ENCODE results near the gene ARVCF. TPM values are rescaled to one million over a fixed set of nuclear protein-coding genes. Genes with fewer than 3 reads are reported as not detected.

ARVCF gene
- total RNA-seq, 3 donors from 2014 or later (not counting 1 experiment from before 2014, with no cell fraction given), result 37.8 to 62.0 (median 38.7) TPM

- H3K9me3 Mint-ChIP-seq, result peaks cover 0 to 9% of the 10 kb centered on the region in 2 donors
- Histone ChIP-seq H3K4me1 (ENCODE audit: control insufficient read depth, insufficient read depth, low read length) (no peaks in the 10 kb centered on the region), H3K4me3 (ENCODE audit: low read length) (no peak overlapping the region), H3K9me3 (ENCODE audit: control insufficient read depth, insufficient read depth, low read length) (peaks cover 2% of the 10 kb centered on the region), H3K27me3 (ENCODE audit: control insufficient read depth, insufficient read depth, low read length) (no peaks in the 10 kb centered on the region), H3K36me3 (ENCODE audit: control insufficient read depth, insufficient read depth, low read length) (no peaks in the 10 kb centered on the region), H3K27ac (ENCODE audit: low read length) (no peak overlapping the region)
- no peak overlapping the region for H3K4me3 Mint-ChIP-seq
- intact Hi-C loops (cut with micrococcal nuclease), result no loop called here
- H3K36me3 Mint-ChIP-seq, result peaks cover 18% of the 10 kb centered on the region
- no peak overlapping the region for H3K27ac Mint-ChIP-seq
- no peak for DNase-seq
- TF ChIP-seq CTCF (IDR thresholded peaks at IDR 0.05), result no peak
- H3K27me3 Mint-ChIP-seq (ENCODE audit: low read depth in 2 of 2), result no peaks in the 10 kb centered on the region
- H3K4me1 Mint-ChIP-seq, result no peaks in the 10 kb centered on the region
- WGBS (ENCODE audit: insufficient coverage), result no CpG with 5 or more reads among the region's 1 CpG
- ATAC-seq, result no peak
Observed at GRCh38 chr22:20003304-20003703, 13.3 kb downstream of the ARVCF start.

GRCh38 chr22:20002636-20003035, 14.0 kb downstream of the ARVCF start:
- no peaks in the 10 kb centered on the region for H3K27me3 Mint-ChIP-seq (ENCODE audit: low read depth in 2 of 2)
- Histone ChIP-seq H3K9me3 (ENCODE audit: control insufficient read depth, insufficient read depth, low read length) (peaks cover 2% of the 10 kb centered on the region), H3K27ac (ENCODE audit: low read length) (no peak overlapping the region), H3K36me3 (ENCODE audit: control insufficient read depth, insufficient read depth, low read length) (no peaks in the 10 kb centered on the region), H3K27me3 (ENCODE audit: control insufficient read depth, insufficient read depth, low read length) (no peaks in the 10 kb centered on the region), H3K4me3 (ENCODE audit: low read length) (no peak overlapping the region), H3K4me1 (ENCODE audit: control insufficient read depth, insufficient read depth, low read length) (no peaks in the 10 kb centered on the region)
- no peaks in the 10 kb centered on the region for H3K4me1 Mint-ChIP-seq
- H3K27ac Mint-ChIP-seq, result no peak overlapping the region
- 90% methylated on average over 2 of the region's 2 CpGs for WGBS (ENCODE audit: insufficient coverage)
- H3K4me3 Mint-ChIP-seq, result no peak overlapping the region
- ATAC-seq (no peak), DNase-seq (no peak)
- no peak for TF ChIP-seq CTCF (IDR thresholded peaks at IDR 0.05)
- H3K36me3 Mint-ChIP-seq, result peaks cover 18% of the 10 kb centered on the region
- H3K9me3 Mint-ChIP-seq, result peaks cover 0 to 9% of the 10 kb centered on the region in 2 donors
- intact Hi-C loops (cut with micrococcal nuclease), result no loop called here

GRCh38 chr22:20002128-20002527, 14.5 kb downstream of the ARVCF start:
- Histone ChIP-seq H3K4me1 (ENCODE audit: control insufficient read depth, insufficient read depth, low read length) (no peaks in the 10 kb centered on the region), H3K36me3 (ENCODE audit: control insufficient read depth, insufficient read depth, low read length) (no peaks in the 10 kb centered on the region), H3K27ac (ENCODE audit: low read length) (no peak overlapping the region), H3K4me3 (ENCODE audit: low read length) (no peak overlapping the region), H3K9me3 (ENCODE audit: control insufficient read depth, insufficient read depth, low read length) (peaks cover 2% of the 10 kb centered on the region), H3K27me3 (ENCODE audit: control insufficient read depth, insufficient read depth, low read length) (no peaks in the 10 kb centered on the region)
- ATAC-seq (no peak), DNase-seq (no peak)
- Mint-ChIP-seq H3K36me3 (peaks cover 18% of the 10 kb centered on the region), H3K4me1 (no peaks in the 10 kb centered on the region), H3K4me3 (no peak overlapping the region), H3K9me3 (peaks cover 0 to 9% of the 10 kb centered on the region in 2 donors), H3K27ac (no peak overlapping the region), H3K27me3 (ENCODE audit: low read depth in 2 of 2) (no peaks in the 10 kb centered on the region)
- intact Hi-C loops (cut with micrococcal nuclease), result no loop called here
- no peak for TF ChIP-seq CTCF (IDR thresholded peaks at IDR 0.05)
- WGBS (ENCODE audit: insufficient coverage), result 97% methylated on average over 7 of the region's 9 CpGs

GRCh38 chr22:20001082-20001638, 15.5 kb downstream of the ARVCF start:
- H3K27me3 ChIP-seq (ENCODE audit: control insufficient read depth, insufficient read depth, low read length), result no peaks in the 10 kb centered on the region
- H3K27ac ChIP-seq (ENCODE audit: low read length), result no peak overlapping the region
- WGBS (ENCODE audit: insufficient coverage), result 50% methylated on average over 9 of the region's 11 CpGs
- no peak for DNase-seq
- H3K36me3 ChIP-seq (ENCODE audit: control insufficient read depth, insufficient read depth, low read length), result no peaks in the 10 kb centered on the region
- Mint-ChIP-seq H3K4me1 (no peaks in the 10 kb centered on the region), H3K27ac (no peak overlapping the region), H3K36me3 (peaks cover 18% of the 10 kb centered on the region), H3K27me3 (ENCODE audit: low read depth in 2 of 2) (no peaks in the 10 kb centered on the region), H3K4me3 (no peak overlapping the region), H3K9me3 (peaks cover 0 to 9% of the 10 kb centered on the region in 2 donors)
- H3K9me3 ChIP-seq (ENCODE audit: control insufficient read depth, insufficient read depth, low read length), result peaks cover 2% of the 10 kb centered on the region
- intact Hi-C loops (cut with micrococcal nuclease), result no loop called here
- no peaks in the 10 kb centered on the region for H3K4me1 ChIP-seq (ENCODE audit: control insufficient read depth, insufficient read depth, low read length)
- ATAC-seq, result no peak
- no peak overlapping the region for H3K4me3 ChIP-seq (ENCODE audit: low read length)
- TF ChIP-seq CTCF (IDR thresholded peaks at IDR 0.05), result no peak

Measured in natural killer cell (primary cell).